Esophagus squamous epithelium (tissue), 4 donors: Measurements from ENCODE around the gene TTC28.

ENCODE experiments used
- POLR2A ChIP-seq, 4 donors: fragments of 450-650 bp; IDR thresholded peaks; one replicate each; pipeline ENCODE4 v1.6.1; 2017; ENCODE audit warnings: antibody characterized with exemption in 4 of 4, mild to moderate bottlenecking in 4 of 4, moderate library complexity in 3 of 4
- TF ChIP-seq, protein P1 (sequence below), 6 experiments: fragments of 450-650 bp in 4 of 6; fragments of 200-600 bp in 2 of 6; sonication (generic) in 2 of 6; IDR thresholded peaks; one replicate each; pipeline ENCODE4 v1.5.1; 2016 to 2019; ENCODE audit warnings: antibody characterized with exemption in 6 of 6, mild to moderate bottlenecking in 4 of 6, moderate library complexity in 4 of 6

DNA sequence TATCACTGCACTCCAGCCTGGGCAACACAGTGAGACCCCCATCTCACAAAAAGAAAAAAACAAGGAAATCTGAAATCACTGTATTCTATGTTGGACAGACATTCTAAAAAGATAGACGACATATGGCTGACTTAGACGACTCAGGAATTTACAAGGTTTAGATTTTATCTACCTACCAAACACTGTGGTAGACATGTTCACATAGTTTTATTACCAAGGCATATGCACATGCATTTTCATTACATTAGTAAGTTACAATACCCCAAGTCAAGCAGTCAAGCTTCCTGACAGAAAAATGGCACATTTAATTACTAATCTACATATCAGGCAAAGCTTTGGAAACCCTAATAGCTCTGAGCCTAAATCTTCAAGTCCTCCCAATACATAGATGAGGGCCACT is 262.2 kb downstream of the TTC28 start:
- TF ChIP-seq POLR2A (IDR thresholded peaks at IDR 0.05), result no peak
- TF ChIP-seq, protein P1, sequence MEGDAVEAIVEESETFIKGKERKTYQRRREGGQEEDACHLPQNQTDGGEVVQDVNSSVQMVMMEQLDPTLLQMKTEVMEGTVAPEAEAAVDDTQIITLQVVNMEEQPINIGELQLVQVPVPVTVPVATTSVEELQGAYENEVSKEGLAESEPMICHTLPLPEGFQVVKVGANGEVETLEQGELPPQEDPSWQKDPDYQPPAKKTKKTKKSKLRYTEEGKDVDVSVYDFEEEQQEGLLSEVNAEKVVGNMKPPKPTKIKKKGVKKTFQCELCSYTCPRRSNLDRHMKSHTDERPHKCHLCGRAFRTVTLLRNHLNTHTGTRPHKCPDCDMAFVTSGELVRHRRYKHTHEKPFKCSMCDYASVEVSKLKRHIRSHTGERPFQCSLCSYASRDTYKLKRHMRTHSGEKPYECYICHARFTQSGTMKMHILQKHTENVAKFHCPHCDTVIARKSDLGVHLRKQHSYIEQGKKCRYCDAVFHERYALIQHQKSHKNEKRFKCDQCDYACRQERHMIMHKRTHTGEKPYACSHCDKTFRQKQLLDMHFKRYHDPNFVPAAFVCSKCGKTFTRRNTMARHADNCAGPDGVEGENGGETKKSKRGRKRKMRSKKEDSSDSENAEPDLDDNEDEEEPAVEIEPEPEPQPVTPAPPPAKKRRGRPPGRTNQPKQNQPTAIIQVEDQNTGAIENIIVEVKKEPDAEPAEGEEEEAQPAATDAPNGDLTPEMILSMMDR (IDR thresholded peaks at IDR 0.05), result no peak
